Measurements from ENCODE around the gene PRKAR1A. TPM values are rescaled to one million over a fixed set of nuclear protein-coding genes. Genes with fewer than 3 reads are reported as not detected.
A peak's percentile ranks its signal among the peaks of the same experiment; 100 is the strongest.
"Not testable (repeated sequence)": the region's sequence is repeated elsewhere in the genome, so short reads cannot be mapped to it uniquely, and the experiment has no call there.

PRKAR1A gene
- total RNA-seq, 2 experiments from 2014 or later = 165 to 167 TPM

DNA sequence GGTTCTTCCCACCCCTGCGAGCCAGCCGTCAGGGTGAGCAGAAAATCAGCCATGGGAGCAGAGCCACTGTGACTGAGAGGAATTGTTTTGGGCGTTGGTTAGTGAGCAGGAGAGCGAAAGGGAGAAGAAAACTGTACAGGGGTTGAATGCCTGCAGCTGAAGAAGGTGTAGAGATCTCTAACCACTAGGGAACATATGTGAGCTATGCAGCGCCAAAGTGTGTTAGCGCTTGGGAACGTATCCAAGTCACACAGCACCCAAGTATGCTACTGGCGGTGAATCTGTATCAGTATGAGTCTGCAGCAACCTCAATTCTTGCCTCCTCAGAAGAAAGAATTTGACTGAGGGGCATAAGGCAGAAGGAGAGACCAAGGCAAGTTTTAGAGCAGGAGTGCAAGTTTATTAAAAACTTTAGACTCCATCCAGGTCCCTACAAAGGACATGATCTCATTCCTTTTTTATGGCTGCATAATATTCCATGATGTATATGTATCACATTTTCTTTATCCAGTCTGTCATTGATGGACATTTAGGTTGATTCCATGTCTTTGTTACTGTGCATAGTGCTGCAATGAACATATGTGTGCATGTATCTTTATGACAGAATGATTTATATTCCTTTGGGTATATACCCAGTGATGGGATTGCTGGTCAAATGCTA, 19.7 kb upstream of the PRKAR1A start:
- H3K27me3 Mint-ChIP-seq; ATAC-seq; H3K4me3 Mint-ChIP-seq; DNase-seq; intact Hi-C loops (cut with DNase I, micrococcal nuclease); H3K27ac Mint-ChIP-seq; H3K9me3 Mint-ChIP-seq (ENCODE audit: low read depth); H3K36me3 Mint-ChIP-seq (ENCODE audit: low read depth): not testable (repeated sequence)
- CTCF ChIA-PET = interaction anchor here (0.6 to 1.2 kb wide), 2 partner anchors 12 to 23 kb away, joined by 3 read pairs; no protein-coding TSS in a partner anchor
- POLR2A ChIA-PET = interaction anchor here (0.6 kb wide), 1 partner anchor 122 kb away, joined by 3 read pairs; no protein-coding TSS in a partner anchor
- peaks cover 16% of the 10 kb centered on the region for H3K4me1 Mint-ChIP-seq

DNA sequence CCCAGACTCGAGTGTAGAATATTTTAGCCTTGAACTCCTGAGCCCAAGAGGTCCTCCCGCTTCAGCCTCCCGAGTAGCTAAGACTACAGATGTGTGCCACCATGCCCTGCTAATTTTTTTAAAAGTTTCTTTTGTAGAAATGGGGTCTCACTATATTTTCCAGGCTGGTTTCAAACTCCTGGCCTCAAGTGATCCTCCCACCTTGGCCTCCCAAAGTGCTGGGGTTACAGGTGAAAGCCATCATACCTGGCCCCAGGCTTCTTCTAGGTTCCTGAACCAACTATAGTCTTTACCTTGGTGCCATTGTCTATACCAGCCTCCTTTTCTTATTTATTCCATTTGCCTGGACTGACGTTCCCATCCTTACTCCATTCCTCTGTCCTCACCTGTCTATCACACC, 17.1 kb upstream of the PRKAR1A start:
- intact Hi-C loops (cut with DNase I, micrococcal nuclease) = no loop called here

DNA sequence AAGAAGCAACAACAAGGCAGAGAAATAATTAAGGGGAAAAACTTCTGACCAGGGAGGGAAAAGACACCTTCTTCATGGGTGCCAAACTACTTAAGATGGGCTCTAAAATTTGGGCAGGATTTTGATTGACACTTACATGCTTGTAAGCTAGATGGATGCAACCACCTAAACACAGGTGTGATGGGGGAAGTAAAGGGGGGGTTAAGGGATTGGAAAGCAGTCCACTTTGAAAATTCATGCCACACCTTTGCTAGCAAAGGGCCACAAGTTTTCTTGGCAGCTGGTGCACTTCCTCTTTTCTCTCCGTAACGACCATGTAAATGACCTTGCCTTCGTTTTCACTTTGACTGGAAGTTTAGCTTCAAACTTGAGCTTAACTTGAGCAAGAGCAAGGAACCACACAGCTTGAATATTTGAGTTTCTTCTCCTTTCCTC, 14.3 kb upstream of the PRKAR1A start:
- peaks cover 2% of the 10 kb centered on the region for H3K36me3 Mint-ChIP-seq (ENCODE audit: low read depth)
- CTCF ChIA-PET = interaction anchor here (0.9 to 2.0 kb wide), 5 partner anchors 10 to 325 kb away, joined by 3 to 7 read pairs (median 5); no protein-coding TSS in a partner anchor
- peaks cover 21% of the 10 kb centered on the region for H3K4me1 Mint-ChIP-seq
- no peak for DNase-seq
- POLR2A ChIA-PET = interaction anchor here (0.9 kb wide), 1 partner anchor 14 kb away, joined by 4 read pairs; the partner anchor contains the start of gene PRKAR1A
- peak; percentile 71 for ATAC-seq
- intact Hi-C loops (cut with DNase I, micrococcal nuclease) = loop anchor here in 1 of 2 experiments (1.0 kb wide), 1 partner anchor 13 kb away; no protein-coding TSS in a partner anchor
- H3K27ac Mint-ChIP-seq = peak overlapping the region; percentile 73
- no peak overlapping the region for H3K4me3 Mint-ChIP-seq
- H3K27me3 Mint-ChIP-seq = peaks cover 2% of the 10 kb centered on the region
- H3K9me3 Mint-ChIP-seq (ENCODE audit: low read depth) = peaks cover 10% of the 10 kb centered on the region

More for the DNA sequence above, 17.1 kb upstream of the PRKAR1A start:
- peaks cover 21% of the 10 kb centered on the region for H3K4me1 Mint-ChIP-seq
- peaks cover 2% of the 10 kb centered on the region for H3K36me3 Mint-ChIP-seq (ENCODE audit: low read depth)
- peaks cover 7% of the 10 kb centered on the region for H3K9me3 Mint-ChIP-seq (ENCODE audit: low read depth)
- DNase-seq (no peak), ATAC-seq (no peak)
- POLR2A ChIA-PET = no interaction called here
- CTCF ChIA-PET = interaction anchor here (0.6 kb wide), 1 partner anchor 221 kb away, joined by 3 read pairs; no protein-coding TSS in a partner anchor
- no peak overlapping the region for H3K27ac Mint-ChIP-seq
- H3K27me3 Mint-ChIP-seq = peaks cover 2% of the 10 kb centered on the region
- no peak overlapping the region for H3K4me3 Mint-ChIP-seq

DNA sequence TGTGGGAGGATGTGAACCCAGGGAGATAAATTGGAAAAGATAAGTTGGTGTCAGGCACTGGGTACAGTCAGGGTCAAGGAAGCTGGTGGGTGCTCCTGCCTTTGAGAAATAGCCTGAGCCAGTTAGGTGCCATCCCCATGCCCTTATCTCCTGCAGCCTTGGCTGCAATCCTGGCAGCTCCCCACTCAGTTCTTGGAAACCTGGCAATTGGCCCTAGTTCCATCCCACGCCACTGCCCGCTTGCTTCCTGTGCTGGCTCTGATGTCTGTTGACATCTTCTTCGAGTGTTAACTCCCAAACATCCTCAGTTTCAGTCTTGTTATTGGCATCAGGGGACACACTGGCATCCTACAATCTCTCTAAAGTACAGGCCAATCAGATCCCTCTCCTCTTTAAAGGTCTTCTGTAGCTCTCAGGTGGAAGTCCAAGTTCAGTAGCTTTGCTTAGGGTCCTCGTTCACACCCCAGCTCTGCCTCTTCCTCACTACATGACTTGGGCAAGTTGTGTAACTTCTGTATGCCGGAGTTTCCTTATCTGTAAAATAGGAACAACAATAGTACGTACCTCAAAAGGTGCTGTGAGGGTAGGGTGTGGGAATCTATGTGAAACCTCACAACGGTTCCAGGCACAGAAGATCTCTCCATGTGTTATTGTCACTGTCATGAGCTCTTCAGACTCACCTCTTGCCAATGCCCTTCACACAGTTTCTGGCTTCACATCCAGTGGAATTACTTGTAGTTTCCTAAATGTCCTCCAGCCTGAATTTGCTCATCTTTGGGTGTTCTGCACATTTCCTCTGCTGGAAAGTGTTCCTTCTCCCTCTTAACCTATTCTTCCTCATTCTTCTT, 13.5 kb upstream of the PRKAR1A start:
- ChIA-PET CTCF (interaction anchor here (0.9 to 2.0 kb wide), 5 partner anchors 11 to 115 kb away, joined by 3 to 6 read pairs (median 4); partner anchors contain the start of gene PRKAR1A), POLR2A (interaction anchor here (0.9 kb wide), 1 partner anchor 14 kb away, joined by 4 read pairs; the partner anchor contains the start of gene PRKAR1A)
- peaks cover 21% of the 10 kb centered on the region for H3K4me1 Mint-ChIP-seq
- H3K27me3 Mint-ChIP-seq = peaks cover 2% of the 10 kb centered on the region
- peaks cover 10% of the 10 kb centered on the region for H3K9me3 Mint-ChIP-seq (ENCODE audit: low read depth)
- ATAC-seq = peak; percentile 16
- H3K36me3 Mint-ChIP-seq (ENCODE audit: low read depth) = peaks cover 2% of the 10 kb centered on the region
- H3K4me3 Mint-ChIP-seq = no peak overlapping the region
- DNase-seq = peak; percentile 21
- peak overlapping the region; percentile 73 for H3K27ac Mint-ChIP-seq
- intact Hi-C loops (cut with DNase I, micrococcal nuclease) = loop anchor here in 1 of 2 experiments (1.0 kb wide), 1 partner anchor 13 kb away; no protein-coding TSS in a partner anchor

DNA sequence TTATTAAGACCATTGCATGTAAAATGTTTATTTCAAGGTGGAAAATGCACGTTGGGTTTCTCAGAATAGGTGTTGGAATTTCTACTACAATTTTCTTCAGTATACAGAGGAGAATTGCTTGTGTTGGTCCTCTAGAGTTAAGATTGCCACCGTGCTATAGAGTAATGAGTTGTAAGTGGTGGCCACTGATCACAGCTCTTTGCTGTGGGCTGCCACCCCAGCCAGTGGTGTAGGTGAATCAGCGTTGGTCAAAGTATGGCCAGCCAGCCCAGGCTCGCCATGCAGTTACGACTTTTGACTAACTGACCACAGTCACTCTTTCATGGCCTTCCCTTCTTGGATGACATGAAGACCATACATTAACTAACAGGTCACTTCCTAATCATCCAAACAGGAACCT, 12.6 kb upstream of the PRKAR1A start:
- intact Hi-C loops (cut with DNase I, micrococcal nuclease) = no loop called here
- Mint-ChIP-seq H3K4me1 (peaks cover 21% of the 10 kb centered on the region), H3K36me3 (ENCODE audit: low read depth) (peaks cover 2% of the 10 kb centered on the region), H3K9me3 (ENCODE audit: low read depth) (peaks cover 10% of the 10 kb centered on the region), H3K27ac (no peak overlapping the region), H3K4me3 (no peak overlapping the region), H3K27me3 (peaks cover 2% of the 10 kb centered on the region)
- ChIA-PET POLR2A (no interaction called here), CTCF (interaction anchor here (0.6 to 1.2 kb wide), 2 partner anchors 12 to 83 kb away, joined by 4 to 5 read pairs; partner anchors contain the start of gene PRKAR1A)
- no peak for ATAC-seq
- DNase-seq = no peak

DNA sequence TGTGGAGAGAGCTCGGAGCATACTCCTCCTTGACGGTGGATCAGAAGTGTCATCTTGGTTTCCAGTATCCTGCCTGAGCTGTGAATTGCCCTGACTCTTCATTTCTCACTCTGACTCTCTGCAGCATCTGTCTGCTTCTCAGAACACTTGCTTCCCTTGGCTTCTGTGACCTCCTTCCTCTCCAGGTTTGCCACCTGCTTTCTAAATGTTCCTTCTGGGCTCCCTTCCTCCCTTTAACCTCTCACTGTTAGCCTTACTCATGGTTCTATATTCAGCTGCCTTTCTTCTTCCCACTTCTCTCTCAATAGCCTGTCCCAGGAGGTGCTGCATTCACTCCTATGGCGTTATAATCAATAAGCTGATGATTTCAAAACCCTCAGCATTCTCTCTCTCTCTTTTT, 11.2 kb upstream of the PRKAR1A start:
- ChIA-PET CTCF (interaction anchor here (1.0 kb wide), 1 partner anchor 28 kb away, joined by 3 read pairs; no protein-coding TSS in a partner anchor), POLR2A (no interaction called here)
- peaks cover 2% of the 10 kb centered on the region for H3K27me3 Mint-ChIP-seq
- peaks cover 2% of the 10 kb centered on the region for H3K36me3 Mint-ChIP-seq (ENCODE audit: low read depth)
- intact Hi-C loops (cut with DNase I, micrococcal nuclease) = no loop called here
- H3K9me3 Mint-ChIP-seq (ENCODE audit: low read depth) = peaks cover 7% of the 10 kb centered on the region
- H3K27ac Mint-ChIP-seq = no peak overlapping the region
- ATAC-seq (no peak), DNase-seq (no peak)
- peaks cover 19% of the 10 kb centered on the region for H3K4me1 Mint-ChIP-seq
- H3K4me3 Mint-ChIP-seq = no peak overlapping the region

DNA sequence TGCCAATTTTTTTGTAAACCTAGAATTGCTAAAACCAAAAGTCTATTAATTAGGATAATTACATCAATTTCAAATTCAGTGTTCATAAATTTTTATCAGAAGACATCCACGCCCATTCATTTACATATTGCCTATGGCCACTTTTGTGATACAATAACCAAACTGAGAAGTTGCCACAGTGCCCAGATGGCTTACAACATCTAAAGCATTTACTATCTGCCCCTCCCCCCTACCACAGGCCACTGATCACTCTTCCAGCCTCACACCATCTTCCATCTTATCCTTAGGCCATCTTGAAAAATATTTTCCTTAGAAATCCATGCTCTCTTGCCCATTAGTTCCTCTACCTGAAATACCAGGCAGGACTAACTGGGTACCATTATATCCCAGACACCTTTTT, 6.3 kb upstream of the PRKAR1A start:
- ChIA-PET POLR2A (no interaction called here), CTCF (no interaction called here)
- DNase-seq (no peak), ATAC-seq (no peak)
- H3K27me3 Mint-ChIP-seq = no peaks in the 10 kb centered on the region
- H3K36me3 Mint-ChIP-seq (ENCODE audit: low read depth) = no peaks in the 10 kb centered on the region
- no peaks in the 10 kb centered on the region for H3K9me3 Mint-ChIP-seq (ENCODE audit: low read depth)
- intact Hi-C loops (cut with DNase I, micrococcal nuclease) = no loop called here
- no peak overlapping the region for H3K4me3 Mint-ChIP-seq
- H3K4me1 Mint-ChIP-seq = peaks cover 13% of the 10 kb centered on the region
- no peak overlapping the region for H3K27ac Mint-ChIP-seq

DNA sequence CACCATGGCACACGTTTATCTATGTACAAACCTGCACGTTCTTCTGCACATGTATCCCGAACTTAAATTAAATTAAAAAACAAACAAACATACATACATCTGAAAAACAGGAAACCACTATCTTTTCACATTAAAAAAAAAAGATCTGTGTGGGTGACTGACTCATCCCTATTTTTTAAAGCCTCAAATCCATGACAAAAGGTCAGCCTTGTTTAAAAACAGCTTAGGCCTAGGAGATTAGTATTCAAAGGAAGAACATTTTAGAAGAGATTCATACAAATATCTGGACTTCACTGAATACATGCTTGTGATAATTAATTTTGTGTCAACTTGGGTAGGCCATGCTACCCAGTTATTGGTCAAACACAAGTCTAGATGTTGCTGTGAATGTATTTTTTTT, 4.7 kb upstream of the PRKAR1A start:
- Mint-ChIP-seq H3K27me3 (no peaks in the 10 kb centered on the region), H3K4me3 (no peak overlapping the region), H3K9me3 (ENCODE audit: low read depth) (no peaks in the 10 kb centered on the region), H3K4me1 (peaks cover 17% of the 10 kb centered on the region), H3K36me3 (ENCODE audit: low read depth) (no peaks in the 10 kb centered on the region), H3K27ac (no peak overlapping the region)
- ChIA-PET CTCF (interaction anchor here (0.6 kb wide), 1 partner anchor 888 kb away, joined by 5 read pairs; no protein-coding TSS in a partner anchor), POLR2A (no interaction called here)
- intact Hi-C loops (cut with DNase I, micrococcal nuclease) = no loop called here
- ATAC-seq = no peak
- no peak for DNase-seq

DNA sequence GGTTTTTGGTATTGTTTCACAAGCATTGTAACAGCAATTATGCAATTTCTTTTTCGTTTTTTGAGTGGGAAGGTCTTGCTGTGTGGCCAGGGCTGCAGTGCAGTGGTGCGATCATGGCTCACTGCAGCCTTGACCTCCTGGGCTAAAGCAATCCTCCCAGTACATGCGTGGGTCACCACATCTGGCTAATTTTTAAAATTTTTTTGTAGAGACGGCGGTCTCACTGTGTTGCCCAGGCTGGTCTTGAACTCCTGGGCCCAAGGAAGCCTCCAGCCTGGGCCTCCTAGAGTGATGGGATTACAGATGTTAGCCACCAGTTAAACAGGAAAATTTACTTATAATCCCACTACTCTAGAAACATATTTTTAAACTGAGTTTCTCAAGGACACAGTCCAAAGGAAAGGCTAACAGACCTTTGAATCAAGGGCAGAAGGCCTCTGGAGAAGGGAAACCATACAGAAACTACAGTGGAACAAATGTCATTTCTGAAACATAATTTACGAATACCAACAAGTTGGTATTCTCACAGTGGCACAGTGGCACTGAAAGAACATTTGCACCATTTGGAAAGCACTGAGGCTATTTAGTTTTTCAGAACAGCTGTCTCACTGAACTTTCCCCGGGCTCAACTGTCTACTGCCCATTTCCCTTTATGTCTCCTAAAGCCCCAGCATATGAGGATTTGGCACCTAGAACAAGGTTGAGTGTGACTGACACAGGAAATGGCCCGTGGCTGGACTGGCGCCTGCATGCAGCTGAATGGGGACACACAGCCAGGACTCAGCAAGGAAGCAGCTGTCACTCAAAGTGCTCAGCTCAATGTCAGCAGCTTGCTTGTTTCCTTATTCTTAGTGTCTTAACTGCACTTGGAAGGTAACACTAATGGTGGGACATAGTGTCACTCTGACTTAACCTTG, 2.8 kb upstream of the PRKAR1A start:
- Mint-ChIP-seq H3K36me3 (ENCODE audit: low read depth) (peaks cover 12% of the 10 kb centered on the region), H3K4me1 (peaks cover 29% of the 10 kb centered on the region), H3K4me3 (no peak overlapping the region), H3K27me3 (no peaks in the 10 kb centered on the region), H3K9me3 (ENCODE audit: low read depth) (no peaks in the 10 kb centered on the region), H3K27ac (no peak overlapping the region)
- ChIA-PET CTCF (interaction anchor here (1.2 kb wide), 1 partner anchor 11 kb away, joined by 3 read pairs; no protein-coding TSS in a partner anchor), POLR2A (no interaction called here)
- intact Hi-C loops (cut with DNase I, micrococcal nuclease) = loop anchor here (5.0 kb wide), 2 partner anchors 792 to 818 kb away; partner anchors contain the start of genes ABCA5 (in 1 of the 2) and NOL11 (in 1 of the 2)
- no peak for ATAC-seq
- DNase-seq = no peak

DNA sequence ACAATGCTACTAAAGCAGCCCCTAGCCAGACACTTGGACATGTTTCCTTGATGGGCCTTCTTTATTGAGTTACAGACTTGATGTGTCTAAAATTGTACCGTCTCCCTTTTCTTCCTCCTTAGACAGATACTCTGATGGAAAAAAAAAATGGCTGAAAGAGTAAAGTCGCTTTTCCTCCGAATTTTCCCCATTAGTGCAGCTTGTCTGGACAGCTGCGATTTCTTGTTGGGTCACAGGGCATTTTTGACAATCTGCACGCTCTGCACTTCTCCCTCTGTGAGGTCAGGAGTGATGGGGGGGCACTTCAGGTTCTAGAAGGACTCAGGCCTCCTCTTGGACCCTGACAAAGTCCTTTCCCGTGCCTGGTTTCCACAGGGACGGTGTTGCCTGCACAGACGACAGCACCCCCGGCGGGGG, 968 bp upstream of the PRKAR1A start:
- Mint-ChIP-seq H3K36me3 (ENCODE audit: low read depth) (peaks cover 22% of the 10 kb centered on the region), H3K27ac (peak overlapping the region; percentile 68), H3K4me3 (peak overlapping the region; percentile 93), H3K9me3 (ENCODE audit: low read depth) (no peaks in the 10 kb centered on the region), H3K27me3 (no peaks in the 10 kb centered on the region), H3K4me1 (peaks cover 45% of the 10 kb centered on the region)
- ATAC-seq = no peak
- DNase-seq = no peak
- intact Hi-C loops (cut with DNase I, micrococcal nuclease) = loop anchor here (1.0 to 5.0 kb wide), 3 partner anchors 13 to 816 kb away; partner anchors contain the start of genes ABCA5 (in 1 of the 2) and NOL11 (in 1 of the 2)
- ChIA-PET CTCF (interaction anchor here (1.6 kb wide), 1 partner anchor 12 kb away, joined by 4 read pairs; no protein-coding TSS in a partner anchor), POLR2A (no interaction called here)
